Lower leg skin (tissue), 4 donors: Measurements from ENCODE around the gene ABCA13. TPM values are rescaled to one million over a fixed set of nuclear protein-coding genes. Genes with fewer than 3 reads are reported as not detected.

Source experiments
- DNase-seq, 2 donors: peaks; one replicate each; pipeline ENCODE4 v3.0.0-alpha.2; 2019; ENCODE audit warnings: low spot score in 2 of 2
- H3K4me3 ChIP-seq: fragments of 200-600 bp; sonication (generic); 2 replicates; pipeline ENCODE4 v1.5.1; 2017; ENCODE audit warnings: mild to moderate bottlenecking, low read depth; ENCODE audit not compliant: poor library complexity, severe bottlenecking
- POLR2A ChIP-seq, 2 donors: fragments of 450-650 bp; IDR thresholded peaks; one replicate each; pipeline ENCODE4 v1.6.1; 2016 to 2017; ENCODE audit warnings: antibody characterized with exemption in 2 of 2, mild to moderate bottlenecking in 1 of 2, moderate library complexity in 1 of 2
- WGBS, 2 donors: methylation state at CpG; one replicate each; pipeline ENCODE4 v1.1.5; 2018; 5-methylcytosine and 5-hydroxymethylcytosine counted together
- intact Hi-C: fragments of 100-400 bp; cut with DNase I; formaldehyde crosslinking; loops from one replicate; pipeline ENCODE4 v1.15.0; 2023; ENCODE audit warnings: low total_unique reads
- total RNA-seq, 4 donors: library from RNA; depleted of rRNA; stranded (reverse); fragments of >200 nt; gene quantifications; one replicate each; pipeline ENCODE4 v1.1.0, GENCODE V29; 2016
- TF ChIP-seq, protein P1 (sequence below), 3 donors: fragments of 450-650 bp; IDR thresholded peaks; one replicate each; pipeline ENCODE4 v1.5.1; 2016; ENCODE audit warnings: antibody characterized with exemption in 3 of 3, mild to moderate bottlenecking in 3 of 3, moderate library complexity in 2 of 3

ABCA13 gene
- total RNA-seq, 4 donors from 2014 or later = 0.08 to 1.7 (median 0.52) TPM

DNA sequence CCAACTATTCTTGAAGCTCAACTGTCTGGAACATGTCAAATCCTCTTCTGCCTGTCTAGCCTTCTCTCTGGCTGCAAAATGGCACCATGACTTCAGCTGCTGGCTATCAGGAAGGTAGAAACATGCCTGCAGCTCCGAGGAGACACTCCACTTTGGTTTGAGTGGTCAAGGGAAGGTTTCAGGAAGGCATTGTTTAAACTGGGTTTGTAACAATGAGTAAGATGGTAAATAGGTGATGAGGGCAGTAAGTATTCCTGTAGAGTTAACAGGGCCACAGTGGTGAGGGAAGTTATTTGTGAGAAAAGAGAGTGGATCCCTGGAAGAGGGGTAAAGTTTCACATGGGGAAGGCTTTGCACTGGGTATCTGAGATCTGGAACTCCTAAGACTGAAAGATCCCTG is 231.5 kb downstream of the ABCA13 start:
- intact Hi-C loops = no loop called here
- H3K4me3 ChIP-seq = no peak overlapping the region
- TF ChIP-seq, protein P1, sequence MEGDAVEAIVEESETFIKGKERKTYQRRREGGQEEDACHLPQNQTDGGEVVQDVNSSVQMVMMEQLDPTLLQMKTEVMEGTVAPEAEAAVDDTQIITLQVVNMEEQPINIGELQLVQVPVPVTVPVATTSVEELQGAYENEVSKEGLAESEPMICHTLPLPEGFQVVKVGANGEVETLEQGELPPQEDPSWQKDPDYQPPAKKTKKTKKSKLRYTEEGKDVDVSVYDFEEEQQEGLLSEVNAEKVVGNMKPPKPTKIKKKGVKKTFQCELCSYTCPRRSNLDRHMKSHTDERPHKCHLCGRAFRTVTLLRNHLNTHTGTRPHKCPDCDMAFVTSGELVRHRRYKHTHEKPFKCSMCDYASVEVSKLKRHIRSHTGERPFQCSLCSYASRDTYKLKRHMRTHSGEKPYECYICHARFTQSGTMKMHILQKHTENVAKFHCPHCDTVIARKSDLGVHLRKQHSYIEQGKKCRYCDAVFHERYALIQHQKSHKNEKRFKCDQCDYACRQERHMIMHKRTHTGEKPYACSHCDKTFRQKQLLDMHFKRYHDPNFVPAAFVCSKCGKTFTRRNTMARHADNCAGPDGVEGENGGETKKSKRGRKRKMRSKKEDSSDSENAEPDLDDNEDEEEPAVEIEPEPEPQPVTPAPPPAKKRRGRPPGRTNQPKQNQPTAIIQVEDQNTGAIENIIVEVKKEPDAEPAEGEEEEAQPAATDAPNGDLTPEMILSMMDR (IDR thresholded peaks at IDR 0.05) = no peak
- no peak for TF ChIP-seq POLR2A (IDR thresholded peaks at IDR 0.05)
- no peak for DNase-seq
- 60 to 85% methylated on average over 1 of the region's 1 CpG for WGBS, 2 donors

DNA sequence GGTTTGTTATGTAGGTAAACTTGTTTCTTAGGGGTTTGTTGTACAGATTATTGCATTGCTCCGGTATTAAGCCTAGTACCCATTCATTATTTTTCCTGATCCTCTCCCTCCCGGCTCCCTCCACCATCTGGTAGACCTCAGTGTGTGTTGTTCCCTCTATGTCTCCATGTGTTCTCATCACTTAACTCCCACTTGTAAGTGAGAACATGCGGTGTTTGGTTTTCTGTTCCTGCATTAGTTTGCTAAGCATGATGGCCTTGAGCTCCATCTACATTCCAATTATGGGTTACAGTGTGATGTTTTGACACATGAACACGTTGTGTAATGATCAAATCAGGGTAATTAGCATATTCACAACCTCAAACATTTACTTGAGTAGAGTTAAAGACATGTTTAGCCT is 237.5 kb downstream of the ABCA13 start:
- intact Hi-C loops = no loop called here
- no peak overlapping the region for H3K4me3 ChIP-seq
- TF ChIP-seq POLR2A (IDR thresholded peaks at IDR 0.05) = no peak
- no peak for DNase-seq
- 73 to 74% methylated on average over 4 of the region's 4 CpGs for WGBS, 2 donors

DNA sequence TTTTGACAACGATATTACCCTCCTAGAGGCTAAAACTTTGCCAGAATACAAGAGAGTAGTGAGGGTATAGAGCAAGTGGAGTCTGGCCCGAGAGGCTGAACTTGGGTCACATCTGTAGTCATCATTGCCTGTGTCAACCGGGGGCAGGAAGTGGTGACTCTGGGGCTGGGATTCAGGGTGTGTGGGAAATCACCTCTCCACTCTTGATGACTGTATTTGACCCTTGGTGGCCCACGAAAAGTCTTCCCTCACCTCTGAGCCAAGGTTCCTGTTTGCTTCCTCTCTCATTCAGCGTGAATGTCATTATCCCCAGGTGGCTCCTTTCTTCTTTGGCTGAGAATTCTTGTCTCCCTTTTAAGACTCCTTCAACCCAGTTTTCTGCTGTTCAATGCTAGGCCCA is 240.4 kb downstream of the ABCA13 start:
- DNase-seq = no peak
- intact Hi-C loops = no loop called here
- TF ChIP-seq, protein P1 (IDR thresholded peaks at IDR 0.05) = no peak
- no peak for TF ChIP-seq POLR2A (IDR thresholded peaks at IDR 0.05)
- no peak overlapping the region for H3K4me3 ChIP-seq
- WGBS, 2 donors = 83 to 87% methylated on average over 5 of the region's 5 CpGs

DNA sequence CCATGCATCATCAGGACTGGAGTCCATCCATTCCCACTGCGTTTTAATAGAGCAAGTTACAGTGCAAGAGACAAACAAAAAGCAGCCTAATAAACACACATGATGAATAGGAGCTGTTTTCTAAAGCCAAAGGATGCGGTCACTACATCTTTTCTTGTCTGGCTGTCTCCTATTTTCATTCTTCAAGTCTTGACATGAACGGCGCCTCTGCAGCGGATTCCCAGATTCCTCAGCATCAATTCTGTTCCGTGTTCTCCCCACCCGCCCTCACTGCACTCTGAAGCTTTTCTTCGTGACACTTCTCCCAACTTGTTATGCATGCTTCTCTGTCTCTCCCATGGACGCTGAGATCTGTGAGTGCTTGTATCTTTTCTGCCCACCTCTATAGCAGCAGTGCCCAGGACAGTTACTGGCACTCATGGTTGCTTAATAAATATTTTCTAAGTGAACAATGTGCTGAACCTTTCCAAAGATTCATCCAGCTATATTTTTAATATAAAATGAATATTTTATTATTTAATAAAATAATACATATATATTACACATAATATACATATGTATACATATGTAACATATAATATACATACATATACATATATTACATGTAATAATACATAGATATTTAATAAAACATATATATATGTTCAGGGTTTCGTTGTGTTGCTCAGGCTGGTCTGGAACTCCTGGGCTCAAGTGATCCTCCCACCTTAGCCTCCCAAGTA is 242.9 kb downstream of the ABCA13 start:
- DNase-seq = no peak
- no peak overlapping the region for H3K4me3 ChIP-seq
- WGBS, 2 donors = 58 to 60% methylated on average over 10 of the region's 10 CpGs
- TF ChIP-seq, protein P1 (IDR thresholded peaks at IDR 0.05) = no peak
- TF ChIP-seq POLR2A (IDR thresholded peaks at IDR 0.05) = no peak
- intact Hi-C loops = no loop called here

DNA sequence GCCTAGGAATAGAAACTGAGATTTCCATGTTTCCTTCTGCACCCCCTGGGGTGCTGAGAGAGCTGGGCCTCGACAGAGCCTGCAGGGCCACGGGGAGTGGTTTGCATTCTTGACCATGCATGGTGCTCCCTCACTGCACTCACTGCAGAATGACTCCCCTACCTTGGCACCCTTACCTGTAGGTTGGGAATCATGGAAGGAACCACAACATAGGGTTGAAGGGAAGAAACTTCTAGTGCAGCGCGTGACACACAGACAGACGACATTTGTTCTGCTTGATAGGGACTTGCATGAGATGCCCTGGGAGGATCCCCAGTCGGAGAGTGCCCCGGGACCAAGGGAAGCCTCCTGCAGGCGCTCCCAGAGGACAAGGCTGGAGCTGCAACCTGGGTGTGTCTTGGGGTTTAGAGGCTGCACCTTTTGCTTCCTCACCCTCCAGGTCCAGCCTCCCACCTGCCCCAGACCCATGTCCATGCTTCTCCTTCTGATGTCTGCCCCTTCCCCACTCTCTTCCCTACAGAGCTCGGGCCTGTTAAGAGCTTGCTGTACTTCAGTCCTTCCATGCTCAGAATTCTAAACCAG is 245.2 kb downstream of the ABCA13 start:
- intact Hi-C loops = no loop called here
- DNase-seq = no peak
- no peak overlapping the region for H3K4me3 ChIP-seq
- TF ChIP-seq POLR2A (IDR thresholded peaks at IDR 0.05) = no peak
- TF ChIP-seq, protein P1 (IDR thresholded peaks at IDR 0.05) = no peak
- WGBS, 2 donors = 86 to 87% methylated on average over 9 of the region's 9 CpGs

DNA sequence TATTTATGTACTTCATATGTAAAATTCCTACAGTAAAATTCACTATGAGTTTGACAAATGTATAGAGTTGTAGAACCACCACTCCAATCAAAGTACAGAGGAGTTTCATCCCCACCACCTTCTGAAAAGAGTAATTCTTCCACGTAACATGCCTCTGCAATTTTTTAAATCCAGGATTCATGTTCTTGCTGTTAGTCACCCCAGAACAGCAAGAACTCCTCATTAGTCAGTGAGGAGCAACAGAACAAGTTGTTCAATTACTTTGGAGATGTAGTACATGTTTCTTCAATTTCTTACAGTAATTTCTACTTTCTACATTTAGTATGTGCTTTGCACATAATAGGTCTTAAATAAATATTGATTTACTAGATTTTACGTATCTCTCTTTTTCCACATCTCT is 248.1 kb downstream of the ABCA13 start:
- no peak for TF ChIP-seq POLR2A (IDR thresholded peaks at IDR 0.05)
- TF ChIP-seq, protein P1 (IDR thresholded peaks at IDR 0.05) = no peak
- intact Hi-C loops = no loop called here
- WGBS, 2 donors = 24 to 48% methylated on average over 2 of the region's 2 CpGs
- H3K4me3 ChIP-seq = no peak overlapping the region
- no peak for DNase-seq
